ENCODE results near the gene SLIT3.

GRCh38 chr5:168778536-168778935 lies 522.4 kb downstream of the SLIT3 start:
- TF ChIP-seq POLR2A (IDR thresholded peaks at IDR 0.05), result no peak
- TF ChIP-seq, protein P1, sequence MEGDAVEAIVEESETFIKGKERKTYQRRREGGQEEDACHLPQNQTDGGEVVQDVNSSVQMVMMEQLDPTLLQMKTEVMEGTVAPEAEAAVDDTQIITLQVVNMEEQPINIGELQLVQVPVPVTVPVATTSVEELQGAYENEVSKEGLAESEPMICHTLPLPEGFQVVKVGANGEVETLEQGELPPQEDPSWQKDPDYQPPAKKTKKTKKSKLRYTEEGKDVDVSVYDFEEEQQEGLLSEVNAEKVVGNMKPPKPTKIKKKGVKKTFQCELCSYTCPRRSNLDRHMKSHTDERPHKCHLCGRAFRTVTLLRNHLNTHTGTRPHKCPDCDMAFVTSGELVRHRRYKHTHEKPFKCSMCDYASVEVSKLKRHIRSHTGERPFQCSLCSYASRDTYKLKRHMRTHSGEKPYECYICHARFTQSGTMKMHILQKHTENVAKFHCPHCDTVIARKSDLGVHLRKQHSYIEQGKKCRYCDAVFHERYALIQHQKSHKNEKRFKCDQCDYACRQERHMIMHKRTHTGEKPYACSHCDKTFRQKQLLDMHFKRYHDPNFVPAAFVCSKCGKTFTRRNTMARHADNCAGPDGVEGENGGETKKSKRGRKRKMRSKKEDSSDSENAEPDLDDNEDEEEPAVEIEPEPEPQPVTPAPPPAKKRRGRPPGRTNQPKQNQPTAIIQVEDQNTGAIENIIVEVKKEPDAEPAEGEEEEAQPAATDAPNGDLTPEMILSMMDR (IDR thresholded peaks at IDR 0.05), result no peak
- TF ChIP-seq POLR2AphosphoS5 (IDR thresholded peaks at IDR 0.05), result no peak
